Natural killer cell (primary cell): ENCODE results near the gene HCRTR1. TPM values are rescaled to one million over a fixed set of nuclear protein-coding genes. Genes with fewer than 3 reads are reported as not detected.

ENCODE experiments used
- ATAC-seq, 3 donors: fragments of 150-1000 bp in 2 of 3; fragments of 200-7000 bp in 1 of 3; cut with Tn5 transposase; 1 replicate in 1 of 3; 2 replicates in 2 of 3; pipeline ENCODE4 v1.10.0; 2021; ENCODE audit warnings: mild to moderate bottlenecking in 2 of 3, moderate library complexity in 2 of 3
- DNase-seq, 2 donors: peaks; one replicate each; pipeline versions ENCODE4 v3.0.0 to v3.0.0-alpha.2; 2013 to 2021; ENCODE audit warnings: mixed read lengths in 1 of 2
- H3K27ac ChIP-seq: one replicate; pipeline ENCODE4 v1.5.1; 2013; ENCODE audit warnings: mild to moderate bottlenecking, low read length
- H3K27me3 ChIP-seq: one replicate; pipeline ENCODE4 v1.6.1; 2013; ENCODE audit warnings: low read length; ENCODE audit not compliant: control insufficient read depth, insufficient read depth
- H3K36me3 ChIP-seq: one replicate; pipeline ENCODE4 v1.6.1; 2013; ENCODE audit warnings: low read length; ENCODE audit not compliant: control insufficient read depth, insufficient read depth
- H3K4me1 ChIP-seq: one replicate; pipeline ENCODE4 v1.6.1; 2013; ENCODE audit warnings: low read length; ENCODE audit not compliant: control insufficient read depth, insufficient read depth
- H3K4me3 ChIP-seq: one replicate; pipeline ENCODE4 v1.5.1; 2013; ENCODE audit warnings: low read length
- H3K9me3 ChIP-seq: one replicate; pipeline ENCODE4 v1.6.1; 2013; ENCODE audit warnings: low read length; ENCODE audit not compliant: control insufficient read depth, insufficient read depth
- H3K27ac Mint-ChIP-seq, 2 donors: one replicate each; pipeline ENCODE4 v1.8.0; 2022; ENCODE audit warnings: mild to moderate bottlenecking in 2 of 2, mixed read lengths in 2 of 2, moderate library complexity in 1 of 2
- H3K27me3 Mint-ChIP-seq, 2 donors: one replicate each; pipeline ENCODE4 v1.8.0; 2022; ENCODE audit warnings: low read depth in 2 of 2, mixed read lengths in 2 of 2
- H3K36me3 Mint-ChIP-seq: one replicate; pipeline ENCODE4 v1.8.0; 2022; ENCODE audit warnings: mixed read lengths
- H3K4me1 Mint-ChIP-seq, 2 donors: one replicate each; pipeline ENCODE4 v1.8.0; 2022; ENCODE audit warnings: mixed read lengths in 2 of 2
- H3K4me3 Mint-ChIP-seq: one replicate; pipeline ENCODE4 v1.8.0; 2022; ENCODE audit warnings: mild to moderate bottlenecking, moderate library complexity, mixed read lengths
- H3K9me3 Mint-ChIP-seq, 2 donors: one replicate each; pipeline ENCODE4 v1.8.0; 2022; ENCODE audit warnings: mixed read lengths in 2 of 2
- CTCF ChIP-seq: fragments of 200-600 bp; IDR thresholded peaks from one replicate; pipeline ENCODE4 v1.8.0; 2022; ENCODE audit warnings: antibody characterized with exemption
- WGBS: methylation state at CpG from one replicate; pipeline ENCODE4 v1.1.7; 2013; ENCODE audit warnings: missing lambda C conversion rate; ENCODE audit not compliant: insufficient coverage; 5-methylcytosine and 5-hydroxymethylcytosine counted together
- intact Hi-C: fragments of 100-400 bp; cut with micrococcal nuclease; formaldehyde crosslinking; loops from one replicate; pipeline ENCODE4 v1.14.2; 2022
- total RNA-seq, 4 donors: library from RNA; stranded (reverse); fragments of 120-200 nt in 1 of 4; gene quantifications; one replicate each; pipeline versions ENCODE4 v1.2.3 to v1.2.4, GENCODE V29; 2013 to 2022

The HCRTR1 gene
- not detected for total RNA-seq
- total RNA-seq (2013), result not detected

GRCh38 chr1:31617218-31617915, at the start of gene HCRTR1:
HCRTR1 (plus strand) TSS chr1:31617689; CDS start chr1:31619193, 1,504 bp downstream.
- Histone ChIP-seq H3K27me3 (peaks cover 22% of the 10 kb centered on the region), H3K27ac (no peak within 1 kb of the TSS), H3K4me1 (peaks cover 9% of the 10 kb centered on the region), H3K4me3 (no peak within 1 kb of the TSS), H3K9me3 (no peaks in the 10 kb centered on the region), H3K36me3 (no peaks in the 10 kb centered on the region)
- Mint-ChIP-seq H3K4me1 (peaks cover 12 to 13% of the 10 kb centered on the region in 2 donors), H3K27ac (no peak within 1 kb of the TSS), H3K36me3 (no peaks in the 10 kb centered on the region), H3K4me3 (peak within 1 kb of the TSS; percentile 49), H3K27me3 (peaks cover 13 to 29% of the 10 kb centered on the region in 2 donors), H3K9me3 (no peaks in the 10 kb centered on the region)
- DNase-seq (peak in 1 of 2 donors; percentile 5), ATAC-seq (peak in 2 of 3 donors; percentile 25 to 39)
- WGBS, result 11% methylated on average over 48 of the region's 48 CpGs
- intact Hi-C loops, result no loop called here
- no peak for TF ChIP-seq CTCF

GRCh38 chr1:31567956-31568570, 49.4 kb upstream of the HCRTR1 start:
- intact Hi-C loops, result no loop called here
- H3K4me1 ChIP-seq, result no peaks in the 10 kb centered on the region
- 93% methylated on average over 10 of the region's 10 CpGs for WGBS

GRCh38 chr1:31568895-31569595, 48.4 kb upstream of the HCRTR1 start:
- no peak for TF ChIP-seq CTCF
- H3K36me3 Mint-ChIP-seq, result no peaks in the 10 kb centered on the region
- H3K9me3 ChIP-seq, result no peaks in the 10 kb centered on the region
- 86% methylated on average over 11 of the region's 11 CpGs for WGBS
- H3K4me3 Mint-ChIP-seq, result no peak overlapping the region
- intact Hi-C loops, result no loop called here
- H3K27ac Mint-ChIP-seq, result no peak overlapping the region
- no peaks in the 10 kb centered on the region for H3K9me3 Mint-ChIP-seq
- DNase-seq (peak in 1 of 2 donors; percentile 13), ATAC-seq (no peak)
- no peak overlapping the region for H3K27ac ChIP-seq
- no peak overlapping the region for H3K4me3 ChIP-seq
- no peaks in the 10 kb centered on the region for H3K36me3 ChIP-seq
- no peaks in the 10 kb centered on the region for H3K27me3 ChIP-seq
- no peaks in the 10 kb centered on the region for H3K4me1 ChIP-seq
- H3K4me1 Mint-ChIP-seq, result no peaks in the 10 kb centered on the region
- H3K27me3 Mint-ChIP-seq, result peaks cover 13 to 28% of the 10 kb centered on the region in 2 donors

More at GRCh38 chr1:31567956-31568570, 49.4 kb upstream of the HCRTR1 start:
- no peaks in the 10 kb centered on the region for H3K4me1 Mint-ChIP-seq
- H3K27ac Mint-ChIP-seq, result no peak overlapping the region
- Histone ChIP-seq H3K4me3 (no peak overlapping the region), H3K36me3 (no peaks in the 10 kb centered on the region), H3K27me3 (no peaks in the 10 kb centered on the region), H3K9me3 (no peaks in the 10 kb centered on the region), H3K27ac (no peak overlapping the region)
- H3K36me3 Mint-ChIP-seq, result no peaks in the 10 kb centered on the region
- ATAC-seq (no peak), DNase-seq (no peak)
- H3K9me3 Mint-ChIP-seq, result no peaks in the 10 kb centered on the region
- no peak for TF ChIP-seq CTCF
- H3K27me3 Mint-ChIP-seq, result peaks cover 14 to 28% of the 10 kb centered on the region in 2 donors
- H3K4me3 Mint-ChIP-seq, result no peak overlapping the region
